T-cell (primary cell): ENCODE data around the gene SERPINI1. TPM values are rescaled to one million over a fixed set of nuclear protein-coding genes. Genes with fewer than 3 reads are reported as not detected.
A peak's percentile ranks its signal among the peaks of the same experiment; 100 is the strongest.

ENCODE experiments used
- ATAC-seq, 4 experiments: fragments of 200-7000 bp in 3 of 4; fragments of 150-1000 bp in 1 of 4; cut with Tn5 transposase; replicated peaks in 1 of 4; 1 replicate in 3 of 4; 2 replicates in 1 of 4; pipeline ENCODE4 v1.10.0; 2021; ENCODE audit warnings: moderate library complexity in 3 of 4, mild to moderate bottlenecking in 2 of 4, moderate number of reproducible peaks in 1 of 4
- CTCF ChIA-PET, 2 donors: fragments of 300-600 bp; sonication (Branson Sonifier 250); formaldehyde crosslinking; loops; one replicate each; lab custom pipeline; 2022; ENCODE audit warnings: antibody characterized with exemption in 2 of 2; lab: Charles Lee
- POLR2A ChIA-PET, 2 donors: fragments of 300-600 bp; sonication (Branson Sonifier 250); formaldehyde crosslinking; loops; one replicate each; lab custom pipeline; 2022; ENCODE audit warnings: antibody characterized with exemption in 2 of 2; lab: Charles Lee
- DNase-seq, 35 experiments: peaks; one replicate each; pipeline versions ENCODE4 v3.0.0 to v3.0.0-alpha.2; 2013 to 2023
- H3K27ac ChIP-seq: one replicate; pipeline ENCODE4 v1.5.1; 2013; ENCODE audit warnings: low read length
- H3K27me3 ChIP-seq, 2 experiments: replicated peaks in 1 of 2; 1 replicate in 1 of 2; 2 replicates in 1 of 2; pipeline versions ENCODE4 v1.6.1 to v1.7.0; 2013; ENCODE audit warnings: low read length in 1 of 2, mixed read lengths in 1 of 2; ENCODE audit not compliant: control insufficient read depth in 2 of 2, insufficient read depth in 2 of 2; ENCODE audit errors: extremely low read depth in 1 of 2
- H3K36me3 ChIP-seq, 2 donors: 1 replicate in 1 of 2; 2 replicates in 1 of 2; pipeline versions ENCODE4 v1.6.1 to v1.7.0; 2013; ENCODE audit warnings: low read length in 1 of 2; ENCODE audit not compliant: control insufficient read depth in 2 of 2, insufficient read depth in 1 of 2; ENCODE audit errors: extremely low read depth in 1 of 2
- H3K4me1 ChIP-seq, 2 experiments: 1 replicate in 1 of 2; 2 replicates in 1 of 2; pipeline versions ENCODE4 v1.6.1 to v1.7.0; 2013; ENCODE audit warnings: low read length in 2 of 2, mixed read lengths in 1 of 2; ENCODE audit not compliant: insufficient read depth in 2 of 2, control insufficient read depth in 1 of 2; ENCODE audit errors: extremely low read depth in 1 of 2
- H3K4me3 ChIP-seq, 2 donors: 1 replicate in 1 of 2; 2 replicates in 1 of 2; pipeline versions ENCODE4 v1.5.1 to v1.7.0; 2013; ENCODE audit warnings: mild to moderate bottlenecking in 2 of 2, low read length in 1 of 2, moderate library complexity in 1 of 2; ENCODE audit not compliant: control insufficient read depth in 1 of 2; ENCODE audit errors: extremely low read depth in 1 of 2
- H3K9me3 ChIP-seq: 2 replicates; pipeline ENCODE4 v1.7.0; 2013
- H3K27ac Mint-ChIP-seq, 2 donors: one replicate each; pipeline ENCODE4 v1.8.0; 2020 to 2021; ENCODE audit warnings: mild to moderate bottlenecking in 2 of 2, mixed read lengths in 2 of 2
- H3K27me3 Mint-ChIP-seq, 2 donors: one replicate each; pipeline ENCODE4 v1.8.0; 2021 to 2022; ENCODE audit warnings: mixed read lengths in 2 of 2
- H3K36me3 Mint-ChIP-seq: one replicate; pipeline ENCODE4 v1.8.0; 2021; ENCODE audit warnings: mixed read lengths
- H3K4me1 Mint-ChIP-seq, 3 donors: one replicate each; pipeline ENCODE4 v1.8.0; 2020 to 2022; ENCODE audit warnings: mixed read lengths in 3 of 3, mild to moderate bottlenecking in 1 of 3
- H3K4me3 Mint-ChIP-seq, 3 donors: one replicate each; pipeline ENCODE4 v1.8.0; 2020 to 2022; ENCODE audit warnings: mild to moderate bottlenecking in 3 of 3, mixed read lengths in 3 of 3, moderate library complexity in 3 of 3
- H3K9me3 Mint-ChIP-seq, 3 donors: one replicate each; pipeline ENCODE4 v1.8.0; 2020 to 2022; ENCODE audit warnings: mixed read lengths in 3 of 3
- WGBS: methylation state at CpG from one replicate; pipeline ENCODE4 v1.1.5; 2013; ENCODE audit warnings: missing lambda C conversion rate; ENCODE audit not compliant: insufficient coverage; 5-methylcytosine and 5-hydroxymethylcytosine counted together
- total RNA-seq, 35 experiments: library from RNA in 6 of 35; stranded (reverse) in 6 of 35; fragments of 120-200 nt in 1 of 35; gene quantifications; one replicate each; pipeline versions ENCODE4 v1.2.1 to v1.2.4 and lab custom pipeline; 2013 to 2026

SERPINI1 gene
- total RNA-seq, 5 donors from 2014 or later (not counting 1 experiment from before 2014, with no cell fraction given), result 2.8 to 4.1 (median 3.0) TPM

- Mint-ChIP-seq H3K36me3 (peaks cover 58% of the 10 kb centered on the region), H3K4me1 (peaks cover 57 to 71% (median 71%) of the 10 kb centered on the region in 3 donors), H3K27ac (no peak overlapping the region), H3K9me3 (no peaks in the 10 kb centered on the region), H3K27me3 (no peaks in the 10 kb centered on the region), H3K4me3 (no peak overlapping the region)
- no CpG with 5 or more reads among the region's 1 CpG for WGBS
- DNase-seq, result no peak
- ATAC-seq, result no peak
- ChIA-PET POLR2A (no interaction called here), CTCF (no interaction called here)
- peaks cover 2 to 3% of the 10 kb centered on the region in 2 experiments for H3K4me1 ChIP-seq
- H3K36me3 ChIP-seq, result peaks cover 0 to 33% of the 10 kb centered on the region in 2 donors
- H3K27me3 ChIP-seq, result no peaks in the 10 kb centered on the region
- no peaks in the 10 kb centered on the region for H3K9me3 ChIP-seq
- no peak overlapping the region for H3K27ac ChIP-seq
- no peak overlapping the region for H3K4me3 ChIP-seq
These were observed 16.9 kb upstream of the SERPINI1 start for GRCh38 chr3:167718582-167718981.

DNA sequence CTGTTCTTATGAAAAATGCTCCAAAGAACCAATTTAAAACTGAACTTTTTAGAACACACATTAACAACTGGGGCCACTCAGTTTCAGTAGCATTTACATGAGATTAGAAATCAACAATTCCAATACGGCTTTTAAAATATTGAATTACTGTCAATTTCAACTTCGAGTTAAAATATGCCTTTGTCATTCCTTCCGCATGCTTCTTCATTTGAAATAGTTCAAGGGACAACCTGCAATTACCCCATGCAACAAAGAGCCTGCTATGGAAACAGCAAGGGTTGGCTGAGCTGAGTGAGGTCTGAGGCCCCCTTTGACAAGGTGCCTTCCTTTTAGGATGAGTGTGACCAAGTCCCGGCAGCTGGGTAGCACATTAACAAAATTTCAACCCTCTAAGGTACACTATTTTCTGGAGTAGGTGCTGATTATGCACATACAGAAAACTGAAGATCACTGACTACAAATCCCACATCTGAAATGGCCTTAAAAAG is 12.5 kb upstream of the SERPINI1 start:
- H3K4me1 Mint-ChIP-seq, result peaks cover 61 to 75% (median 72%) of the 10 kb centered on the region in 3 donors
- no peak overlapping the region for H3K4me3 ChIP-seq
- H3K27me3 Mint-ChIP-seq, result no peaks in the 10 kb centered on the region
- WGBS, result 100% methylated on average over 1 of the region's 4 CpGs
- DNase-seq (no peak), ATAC-seq (no peak)
- CTCF ChIA-PET, result interaction anchor here in 1 of 2 donors (0.6 to 1.3 kb wide), 2 partner anchors 19 to 38 kb away, joined by 3 read pairs; no protein-coding TSS in a partner anchor
- H3K27ac Mint-ChIP-seq, result peak overlapping the region; percentile 28 to 41
- H3K36me3 Mint-ChIP-seq, result peaks cover 40% of the 10 kb centered on the region
- no peak overlapping the region for H3K27ac ChIP-seq
- no peaks in the 10 kb centered on the region for H3K9me3 ChIP-seq
- POLR2A ChIA-PET, result no interaction called here
- peaks cover 8 to 19% of the 10 kb centered on the region in 2 experiments for H3K4me1 ChIP-seq
- peaks cover 0 to 22% of the 10 kb centered on the region in 2 donors for H3K36me3 ChIP-seq
- H3K4me3 Mint-ChIP-seq, result no peak overlapping the region
- H3K27me3 ChIP-seq, result no peaks in the 10 kb centered on the region
- no peaks in the 10 kb centered on the region for H3K9me3 Mint-ChIP-seq

GRCh38 chr3:167723872-167724271 is 11.6 kb upstream of the SERPINI1 start:
- no peaks in the 10 kb centered on the region for H3K27me3 ChIP-seq
- no peak for ATAC-seq
- no peak for DNase-seq
- no peak overlapping the region for H3K27ac Mint-ChIP-seq
- no peaks in the 10 kb centered on the region for H3K27me3 Mint-ChIP-seq
- H3K4me3 ChIP-seq, result no peak overlapping the region
- H3K4me1 Mint-ChIP-seq, result peaks cover 69 to 79% (median 78%) of the 10 kb centered on the region in 3 donors
- ChIA-PET POLR2A (no interaction called here), CTCF (interaction anchor here (1.3 kb wide), 2 partner anchors 39 to 40 kb away, joined by 3 to 5 read pairs; no protein-coding TSS in a partner anchor)
- H3K9me3 Mint-ChIP-seq, result no peaks in the 10 kb centered on the region
- peaks cover 0 to 14% of the 10 kb centered on the region in 2 donors for H3K36me3 ChIP-seq
- H3K4me1 ChIP-seq, result peaks cover 8 to 19% of the 10 kb centered on the region in 2 experiments
- peaks cover 32% of the 10 kb centered on the region for H3K36me3 Mint-ChIP-seq
- 75% methylated on average over 2 of the region's 3 CpGs for WGBS
- no peak overlapping the region for H3K27ac ChIP-seq
- no peaks in the 10 kb centered on the region for H3K9me3 ChIP-seq
- H3K4me3 Mint-ChIP-seq, result no peak overlapping the region

GRCh38 chr3:167728176-167728575 is 7.3 kb upstream of the SERPINI1 start:
- Mint-ChIP-seq H3K4me3 (no peak overlapping the region), H3K36me3 (peaks cover 15% of the 10 kb centered on the region), H3K4me1 (peaks cover 50 to 65% (median 64%) of the 10 kb centered on the region in 3 donors), H3K27ac (no peak overlapping the region), H3K27me3 (no peaks in the 10 kb centered on the region), H3K9me3 (no peaks in the 10 kb centered on the region)
- no CpG with 5 or more reads among the region's 3 CpGs for WGBS
- CTCF ChIA-PET, result interaction anchor here in 1 of 2 donors (1.5 kb wide), 1 partner anchor 14 kb away, joined by 3 read pairs; no protein-coding TSS in a partner anchor
- ATAC-seq (no peak), DNase-seq (no peak)
- H3K27me3 ChIP-seq, result no peaks in the 10 kb centered on the region
- POLR2A ChIA-PET, result no interaction called here
- peaks cover 6 to 41% of the 10 kb centered on the region in 2 experiments for H3K4me1 ChIP-seq
- no peak overlapping the region for H3K27ac ChIP-seq
- H3K9me3 ChIP-seq, result no peaks in the 10 kb centered on the region
- H3K36me3 ChIP-seq, result no peaks in the 10 kb centered on the region
- H3K4me3 ChIP-seq, result no peak overlapping the region

DNA sequence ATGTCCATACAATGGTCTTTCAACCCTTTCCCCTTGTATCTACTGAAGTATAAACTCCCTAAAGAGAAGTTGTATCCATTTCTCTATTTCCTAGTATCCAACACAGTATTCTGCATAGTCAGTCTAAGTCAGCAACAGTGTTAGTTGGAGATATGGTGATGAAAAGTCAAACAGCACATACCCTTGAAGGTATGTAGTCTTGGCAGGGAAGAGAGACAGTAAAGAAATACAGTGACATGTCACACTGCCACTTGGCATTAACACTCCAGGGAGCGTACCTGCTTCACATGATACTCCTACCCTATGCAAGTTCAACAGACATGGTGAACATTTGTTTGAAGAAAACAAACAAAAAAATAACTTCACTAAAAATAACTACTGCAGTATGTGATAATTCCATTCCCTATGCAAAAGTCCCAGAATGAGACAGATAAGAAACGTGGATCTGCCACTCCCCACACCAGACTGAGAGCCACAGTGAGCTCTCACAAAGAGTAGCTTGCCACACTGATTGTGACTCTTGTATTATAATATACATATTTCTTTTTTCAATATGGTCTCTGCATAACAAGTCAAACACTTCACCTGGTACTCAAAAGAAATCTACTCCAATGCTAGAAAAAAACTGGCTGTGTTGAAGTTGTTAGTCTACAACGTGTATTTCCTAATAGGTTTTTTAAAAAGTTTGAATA is 6.7 kb upstream of the SERPINI1 start:
- Histone ChIP-seq H3K4me1 (peaks cover 5 to 46% of the 10 kb centered on the region in 2 experiments), H3K27me3 (no peaks in the 10 kb centered on the region), H3K36me3 (no peaks in the 10 kb centered on the region), H3K27ac (no peak overlapping the region), H3K4me3 (no peak overlapping the region), H3K9me3 (no peaks in the 10 kb centered on the region)
- no peaks in the 10 kb centered on the region for H3K9me3 Mint-ChIP-seq
- peak overlapping the region in 1 of 2 donors; percentile 1 for H3K27ac Mint-ChIP-seq
- no CpG with 5 or more reads among the region's 3 CpGs for WGBS
- ChIA-PET CTCF (interaction anchor here (1.2 to 1.3 kb wide), 2 partner anchors 44 kb away, joined by 3 read pairs; no protein-coding TSS in a partner anchor), POLR2A (no interaction called here)
- no peaks in the 10 kb centered on the region for H3K27me3 Mint-ChIP-seq
- peaks cover 14% of the 10 kb centered on the region for H3K36me3 Mint-ChIP-seq
- no peak for DNase-seq
- H3K4me3 Mint-ChIP-seq, result no peak overlapping the region
- peaks cover 47 to 60% (median 59%) of the 10 kb centered on the region in 3 donors for H3K4me1 Mint-ChIP-seq
- ATAC-seq, result no peak

GRCh38 chr3:167729591-167729990 is 5.9 kb upstream of the SERPINI1 start:
- POLR2A ChIA-PET, result no interaction called here
- H3K36me3 Mint-ChIP-seq, result peaks cover 11% of the 10 kb centered on the region
- no peaks in the 10 kb centered on the region for H3K9me3 Mint-ChIP-seq

More at GRCh38 chr3:167729591-167729990, 5.9 kb upstream of the SERPINI1 start:
- H3K27ac ChIP-seq, result no peak overlapping the region
- ATAC-seq (no peak), DNase-seq (no peak)
- no peaks in the 10 kb centered on the region for H3K36me3 ChIP-seq
- H3K4me3 ChIP-seq, result no peak overlapping the region
- H3K27me3 ChIP-seq, result no peaks in the 10 kb centered on the region
- no peaks in the 10 kb centered on the region for H3K9me3 ChIP-seq
- CTCF ChIA-PET, result interaction anchor here (1.2 to 1.3 kb wide), 2 partner anchors 44 to 45 kb away, joined by 3 read pairs; no protein-coding TSS in a partner anchor
- WGBS, result no CpG with 5 or more reads among the region's 2 CpGs
- Mint-ChIP-seq H3K4me1 (peaks cover 39 to 53% (median 51%) of the 10 kb centered on the region in 3 donors), H3K27me3 (no peaks in the 10 kb centered on the region), H3K27ac (no peak overlapping the region), H3K4me3 (no peak overlapping the region)
- peaks cover 5 to 42% of the 10 kb centered on the region in 2 experiments for H3K4me1 ChIP-seq
